Mesodermal cell (in vitro differentiated cells): ENCODE results near the gene SOX6.

ENCODE experiments used
- H3K27ac ChIP-seq: 2 replicates; pipeline ENCODE4 v1.7.0; 2013; ENCODE audit warnings: mild to moderate bottlenecking, low read depth, low read length, moderate library complexity; ENCODE audit not compliant: severe bottlenecking
- H3K36me3 ChIP-seq: 2 replicates; pipeline ENCODE4 v1.7.1; 2013; ENCODE audit warnings: mild to moderate bottlenecking, low read length, moderate library complexity; ENCODE audit not compliant: control insufficient read depth, insufficient read depth
- H3K4me1 ChIP-seq: one replicate; pipeline ENCODE4 v1.7.1; 2013; ENCODE audit warnings: mild to moderate bottlenecking, low read length; ENCODE audit not compliant: insufficient read depth, control insufficient read depth, poor library complexity, severe bottlenecking
- H3K4me3 ChIP-seq: 2 replicates; pipeline ENCODE4 v1.7.0; 2013; ENCODE audit warnings: low read length, control low read depth, mild to moderate bottlenecking; ENCODE audit not compliant: insufficient read depth, poor library complexity, severe bottlenecking; ENCODE audit errors: extremely low read depth
- H3K9me3 ChIP-seq: 2 replicates; pipeline ENCODE4 v1.7.1; 2013; ENCODE audit warnings: mild to moderate bottlenecking, low read length, moderate library complexity; ENCODE audit not compliant: control insufficient read depth
- whole genome bisulfite sequencing, 2 experiments: methylation state at CpG; one replicate each; pipeline ENCODE4 v1.1.5; 2013; ENCODE audit warnings: missing lambda C conversion rate in 2 of 2; ENCODE audit not compliant: insufficient coverage in 2 of 2; 5-methylcytosine and 5-hydroxymethylcytosine counted together

Gene SOX6

DNA sequence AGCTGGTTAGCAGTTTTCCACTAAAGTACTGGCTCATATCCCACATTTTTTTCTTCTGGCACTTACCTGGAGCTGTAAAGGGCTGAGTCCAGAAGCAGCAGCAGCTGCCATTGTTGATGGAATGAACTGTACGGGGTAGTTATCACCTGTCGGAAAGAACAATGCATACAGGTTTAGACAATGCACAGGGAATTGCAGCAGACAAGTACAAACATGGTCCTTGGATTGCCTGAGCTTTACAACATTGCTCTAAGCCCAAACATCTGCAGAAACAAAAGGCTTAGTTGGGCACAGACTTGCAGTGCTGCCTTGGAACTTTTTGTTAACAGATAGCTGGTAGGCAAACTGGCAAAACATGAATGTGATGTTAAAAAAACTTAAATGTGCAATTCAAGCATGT is 258.8 kb downstream of the SOX6 start:
- no peaks in the 10 kb centered on the region for H3K9me3 ChIP-seq
- H3K4me3 ChIP-seq: no peak overlapping the region
- no peaks in the 10 kb centered on the region for H3K4me1 ChIP-seq
- no peaks in the 10 kb centered on the region for H3K36me3 ChIP-seq
- 93 to 100% methylated on average over 2 of the region's 2 CpGs for WGBS, 2 experiments
- H3K27ac ChIP-seq: no peak overlapping the region

- WGBS, 2 experiments: 100% methylated on average over 1 of the region's 2 CpGs; no CpG with 5 or more reads in 1 of the 2 experiments
- H3K4me3 ChIP-seq: no peak overlapping the region
- no peaks in the 10 kb centered on the region for H3K36me3 ChIP-seq
- H3K4me1 ChIP-seq: no peaks in the 10 kb centered on the region
- H3K9me3 ChIP-seq: no peaks in the 10 kb centered on the region
- H3K27ac ChIP-seq: no peak overlapping the region
Measured at GRCh38 chr11:16096336-16096735, 260.0 kb downstream of the SOX6 start.

GRCh38 chr11:16095756-16096155 is 260.6 kb downstream of the SOX6 start:
- H3K27ac ChIP-seq: no peak overlapping the region
- no peaks in the 10 kb centered on the region for H3K9me3 ChIP-seq
- no peaks in the 10 kb centered on the region for H3K4me1 ChIP-seq
- no peak overlapping the region for H3K4me3 ChIP-seq
- no peaks in the 10 kb centered on the region for H3K36me3 ChIP-seq
- WGBS, 2 experiments: no CpG with 5 or more reads among the region's 1 CpG

- no peaks in the 10 kb centered on the region for H3K4me1 ChIP-seq
- H3K9me3 ChIP-seq: no peaks in the 10 kb centered on the region
- no CpG with 5 or more reads among the region's 3 CpGs for WGBS, 2 experiments
- no peak overlapping the region for H3K4me3 ChIP-seq
- no peaks in the 10 kb centered on the region for H3K36me3 ChIP-seq
- no peak overlapping the region for H3K27ac ChIP-seq
Measured at GRCh38 chr11:16093889-16094653, 262.3 kb downstream of the SOX6 start.

DNA sequence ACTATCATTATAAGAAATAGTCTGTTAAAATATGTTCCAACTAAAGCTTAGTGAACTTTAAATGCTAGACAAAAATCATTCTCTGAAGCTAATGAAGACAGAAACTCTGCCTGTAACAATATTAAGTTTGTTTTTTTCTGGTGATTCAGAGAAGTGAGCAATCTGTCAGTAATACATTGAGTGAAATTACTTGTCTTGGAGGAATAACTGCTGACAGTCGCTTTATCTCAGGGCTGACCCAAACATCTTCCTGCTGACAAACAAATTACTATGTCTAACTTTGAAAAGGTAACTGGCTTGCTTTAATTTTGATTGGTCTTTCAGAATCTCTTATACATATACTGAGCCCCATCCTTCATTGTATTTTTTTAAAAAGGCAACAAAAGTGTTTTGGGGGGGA is 264.5 kb downstream of the SOX6 start:
- Histone ChIP-seq H3K27ac (no peak overlapping the region), H3K9me3 (no peaks in the 10 kb centered on the region), H3K4me1 (no peaks in the 10 kb centered on the region), H3K4me3 (no peak overlapping the region), H3K36me3 (no peaks in the 10 kb centered on the region)
- no CpG with 5 or more reads among the region's 1 CpG for WGBS, 2 experiments

DNA sequence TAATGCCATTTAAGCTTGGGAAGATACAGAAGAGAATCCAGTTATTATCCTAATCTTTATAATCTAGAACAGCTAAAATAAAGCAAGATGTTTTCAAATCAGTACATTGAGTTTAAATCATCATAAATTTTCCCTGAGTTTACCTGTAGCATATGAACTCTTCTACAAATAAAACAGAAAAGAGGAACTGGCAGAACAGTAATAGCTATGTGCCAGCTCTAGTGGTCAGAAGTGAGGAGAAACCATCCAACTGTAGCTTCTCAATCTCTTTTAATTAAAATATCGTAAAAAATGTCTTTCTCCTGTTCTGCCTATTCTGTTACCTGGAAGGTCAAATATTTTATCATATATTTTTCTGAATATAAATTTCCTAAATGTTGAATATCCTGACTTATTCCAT is 266.9 kb downstream of the SOX6 start:
- H3K9me3 ChIP-seq: no peaks in the 10 kb centered on the region
- H3K36me3 ChIP-seq: no peaks in the 10 kb centered on the region
- no peak overlapping the region for H3K27ac ChIP-seq
- no peak overlapping the region for H3K4me3 ChIP-seq
- H3K4me1 ChIP-seq: no peaks in the 10 kb centered on the region
- no CpG with 5 or more reads among the region's 1 CpG for WGBS, 2 experiments

DNA sequence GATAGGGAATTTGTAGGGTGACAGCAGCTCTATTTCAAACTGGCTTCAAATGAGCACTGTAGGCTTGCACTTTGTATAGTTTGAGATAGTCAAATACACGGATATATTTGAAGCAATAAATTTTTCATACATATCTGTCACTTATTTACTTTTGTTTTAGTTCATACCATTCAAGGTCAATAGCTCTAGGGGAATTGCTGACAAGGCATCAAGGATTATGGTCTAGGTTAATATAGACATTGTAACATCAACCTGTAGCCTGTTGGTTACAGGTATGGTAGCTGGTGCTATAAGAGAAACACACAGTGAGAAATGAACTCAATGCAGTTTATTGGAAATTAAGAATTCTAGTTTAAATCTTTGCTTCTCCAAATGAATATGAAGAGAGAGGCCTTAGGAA is 267.6 kb downstream of the SOX6 start:
- Histone ChIP-seq H3K27ac (no peak overlapping the region), H3K9me3 (no peaks in the 10 kb centered on the region), H3K4me1 (no peaks in the 10 kb centered on the region), H3K36me3 (no peaks in the 10 kb centered on the region), H3K4me3 (no peak overlapping the region)
- WGBS, 2 experiments: no CpG with 5 or more reads among the region's 1 CpG

DNA sequence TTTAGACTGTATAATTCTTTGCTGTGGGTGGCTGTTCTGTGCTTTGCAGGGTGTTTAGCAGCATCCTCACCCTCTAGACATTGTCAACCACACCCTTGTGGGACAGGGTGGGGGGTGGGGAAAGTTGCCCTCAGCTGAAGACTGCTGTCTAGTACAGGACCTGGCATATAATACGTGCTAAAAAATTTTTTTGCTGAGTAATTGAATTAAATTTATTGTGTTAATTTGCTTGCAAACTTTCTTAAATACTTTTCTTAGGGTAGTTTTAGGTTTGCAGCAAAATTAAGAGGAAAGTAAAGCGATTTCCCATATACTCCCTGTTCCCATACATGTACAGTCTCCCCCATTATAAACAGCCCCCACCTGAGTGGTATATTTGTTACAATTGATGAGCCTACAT is 268.5 kb downstream of the SOX6 start:
- H3K27ac ChIP-seq: no peak overlapping the region
- H3K4me3 ChIP-seq: no peak overlapping the region
- H3K36me3 ChIP-seq: no peaks in the 10 kb centered on the region
- no peaks in the 10 kb centered on the region for H3K9me3 ChIP-seq
- H3K4me1 ChIP-seq: no peaks in the 10 kb centered on the region
- WGBS, 2 experiments: 80% methylated on average over 1 of the region's 2 CpGs; no CpG with 5 or more reads in 1 of the 2 experiments

GRCh38 chr11:16086229-16086819 is 270.0 kb downstream of the SOX6 start:
- Histone ChIP-seq H3K4me3 (no peak overlapping the region), H3K9me3 (no peaks in the 10 kb centered on the region), H3K36me3 (no peaks in the 10 kb centered on the region), H3K4me1 (no peaks in the 10 kb centered on the region), H3K27ac (no peak overlapping the region)
- 83 to 89% methylated on average over 4 to 5 of the region's 7 CpGs for WGBS, 2 experiments

GRCh38 chr11:16082095-16083055 is 274.0 kb downstream of the SOX6 start:
- Histone ChIP-seq H3K4me1 (no peaks in the 10 kb centered on the region), H3K9me3 (no peaks in the 10 kb centered on the region), H3K27ac (peak overlapping the region; percentile 82), H3K4me3 (no peak overlapping the region), H3K36me3 (no peaks in the 10 kb centered on the region)
- 100% methylated on average over 2 of the region's 2 CpGs for WGBS, 2 experiments
